Tibial nerve (tissue), 3 donors: ENCODE data around the gene MAP3K14.

Source experiments
- POLR2A ChIP-seq, 2 donors: fragments of 450-650 bp; IDR thresholded peaks; one replicate each; pipeline ENCODE4 v1.6.1; 2017; ENCODE audit warnings: antibody characterized with exemption in 2 of 2, mild to moderate bottlenecking in 2 of 2, moderate library complexity in 2 of 2
- TF ChIP-seq, protein P1 (sequence below), 5 experiments: fragments of 200-600 bp in 3 of 5; fragments of 450-650 bp in 2 of 5; sonication (generic) in 3 of 5; IDR thresholded peaks; one replicate each; pipeline ENCODE4 v1.5.1; 2016 to 2019; ENCODE audit warnings: antibody characterized with exemption in 5 of 5, mild to moderate bottlenecking in 3 of 5, moderate library complexity in 2 of 5

DNA sequence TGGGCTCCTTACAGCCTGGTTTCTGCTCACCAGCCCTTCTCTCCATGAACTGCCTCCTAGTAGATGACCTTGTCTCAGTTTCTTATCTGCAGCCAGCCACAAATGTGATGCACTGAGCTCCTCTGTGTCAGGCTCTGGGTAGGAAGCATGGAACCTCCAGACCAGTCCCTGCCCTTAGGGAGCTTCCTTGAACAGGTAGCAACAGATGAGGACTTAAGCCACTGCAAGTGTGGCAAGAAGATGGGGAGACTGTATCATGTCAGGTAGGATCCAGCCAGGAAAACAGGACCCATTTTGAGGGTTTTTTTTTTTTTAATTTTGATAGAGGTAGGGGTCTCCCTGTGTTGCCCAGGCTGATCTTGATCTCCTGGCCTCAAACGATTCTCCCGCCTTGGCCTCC, 5.3 kb upstream of the MAP3K14 start:
- TF ChIP-seq POLR2A (IDR thresholded peaks at IDR 0.05) = no peak
- TF ChIP-seq, protein P1, sequence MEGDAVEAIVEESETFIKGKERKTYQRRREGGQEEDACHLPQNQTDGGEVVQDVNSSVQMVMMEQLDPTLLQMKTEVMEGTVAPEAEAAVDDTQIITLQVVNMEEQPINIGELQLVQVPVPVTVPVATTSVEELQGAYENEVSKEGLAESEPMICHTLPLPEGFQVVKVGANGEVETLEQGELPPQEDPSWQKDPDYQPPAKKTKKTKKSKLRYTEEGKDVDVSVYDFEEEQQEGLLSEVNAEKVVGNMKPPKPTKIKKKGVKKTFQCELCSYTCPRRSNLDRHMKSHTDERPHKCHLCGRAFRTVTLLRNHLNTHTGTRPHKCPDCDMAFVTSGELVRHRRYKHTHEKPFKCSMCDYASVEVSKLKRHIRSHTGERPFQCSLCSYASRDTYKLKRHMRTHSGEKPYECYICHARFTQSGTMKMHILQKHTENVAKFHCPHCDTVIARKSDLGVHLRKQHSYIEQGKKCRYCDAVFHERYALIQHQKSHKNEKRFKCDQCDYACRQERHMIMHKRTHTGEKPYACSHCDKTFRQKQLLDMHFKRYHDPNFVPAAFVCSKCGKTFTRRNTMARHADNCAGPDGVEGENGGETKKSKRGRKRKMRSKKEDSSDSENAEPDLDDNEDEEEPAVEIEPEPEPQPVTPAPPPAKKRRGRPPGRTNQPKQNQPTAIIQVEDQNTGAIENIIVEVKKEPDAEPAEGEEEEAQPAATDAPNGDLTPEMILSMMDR (IDR thresholded peaks at IDR 0.05) = no peak
